HG03175 (cell line): Measurements from ENCODE around the gene UBE2Q2.
"Not testable (repeated sequence)": the region's sequence is repeated elsewhere in the genome, so short reads cannot be mapped to it uniquely, and the experiment has no call there.

Experiments used
- ATAC-seq: cut with Tn5 transposase; IDR thresholded peaks from one replicate; pipeline ENCODE4 v1.9.1; 2021; ENCODE audit warnings: mild to moderate bottlenecking, moderate library complexity; ENCODE audit not compliant: unreplicated experiment

The UBE2Q2 gene

DNA sequence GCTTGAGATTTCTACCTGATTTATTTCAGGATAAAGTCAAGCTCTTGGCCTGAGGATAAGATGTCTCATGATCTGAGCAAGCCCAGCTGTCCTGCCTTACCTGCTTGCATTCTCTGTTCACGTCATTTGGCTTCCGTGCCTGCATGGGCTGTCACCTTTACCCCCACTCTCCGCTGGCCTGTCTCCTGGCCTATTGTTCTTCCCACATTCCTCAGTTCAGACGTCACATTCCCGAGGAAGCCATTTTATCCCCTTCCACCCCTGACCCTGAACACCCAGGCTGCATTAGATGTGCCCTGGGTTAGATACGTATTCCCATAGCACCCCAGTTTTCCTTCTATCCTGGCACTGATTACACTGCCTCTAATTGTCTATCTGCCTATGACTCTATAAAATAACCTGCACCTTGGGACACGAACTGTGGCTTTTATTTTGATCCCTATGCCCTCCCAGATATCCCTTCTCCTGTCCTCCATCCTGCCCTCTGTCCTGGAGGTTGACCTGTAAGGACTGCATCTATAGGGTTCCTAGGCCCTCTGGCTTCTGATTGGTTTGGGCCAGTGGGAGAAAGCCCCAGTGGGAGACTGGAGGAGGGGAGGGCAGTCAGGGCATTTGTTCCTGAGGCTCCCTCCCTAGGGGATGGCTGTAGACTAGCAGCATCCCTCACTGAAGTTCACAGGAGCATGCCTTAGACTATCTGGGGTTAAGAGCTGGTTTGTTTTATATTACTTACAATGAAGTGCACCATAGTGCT lies 19.2 kb upstream of the UBE2Q2 start:
- ATAC-seq, result no peak

DNA sequence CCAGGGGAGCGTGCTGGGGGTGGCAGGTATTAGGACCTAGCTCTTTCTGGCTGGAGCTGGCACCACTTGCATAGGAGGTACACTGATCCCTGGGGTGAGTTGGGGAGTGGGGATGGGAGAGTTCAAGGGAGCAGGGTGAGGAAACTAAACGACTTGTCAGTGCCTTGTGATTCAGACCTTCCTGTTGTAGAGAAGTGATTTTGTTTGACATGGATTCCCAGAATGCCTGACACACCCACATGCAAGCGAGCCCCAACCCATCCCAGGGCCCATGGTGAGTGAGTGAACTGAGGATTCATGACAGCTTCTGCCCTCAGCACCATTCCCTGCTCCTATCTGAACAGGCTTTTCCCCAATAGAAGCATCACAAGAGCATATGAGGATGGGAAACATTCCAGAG lies 15.6 kb upstream of the UBE2Q2 start:
- ATAC-seq, result no peak

DNA sequence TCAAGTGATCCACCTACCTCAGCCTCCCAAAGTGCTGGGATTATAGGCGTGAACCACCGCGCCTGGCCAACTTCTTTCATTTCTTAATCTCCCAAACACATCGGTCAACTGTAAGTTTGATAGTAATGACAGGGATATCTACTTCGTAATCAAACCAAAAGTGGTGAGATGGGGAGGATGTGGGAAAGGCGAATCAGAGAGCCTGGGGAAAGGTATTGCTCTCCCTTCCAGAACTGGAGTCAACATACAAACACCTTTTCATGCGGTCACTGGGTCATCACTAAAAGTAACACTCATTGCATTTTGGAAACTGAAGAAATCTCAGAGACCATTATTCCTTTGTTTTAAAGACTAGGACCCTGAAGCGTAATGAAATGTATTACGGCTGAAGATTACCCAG lies 14.8 kb upstream of the UBE2Q2 start:
- ATAC-seq, result no peak

DNA sequence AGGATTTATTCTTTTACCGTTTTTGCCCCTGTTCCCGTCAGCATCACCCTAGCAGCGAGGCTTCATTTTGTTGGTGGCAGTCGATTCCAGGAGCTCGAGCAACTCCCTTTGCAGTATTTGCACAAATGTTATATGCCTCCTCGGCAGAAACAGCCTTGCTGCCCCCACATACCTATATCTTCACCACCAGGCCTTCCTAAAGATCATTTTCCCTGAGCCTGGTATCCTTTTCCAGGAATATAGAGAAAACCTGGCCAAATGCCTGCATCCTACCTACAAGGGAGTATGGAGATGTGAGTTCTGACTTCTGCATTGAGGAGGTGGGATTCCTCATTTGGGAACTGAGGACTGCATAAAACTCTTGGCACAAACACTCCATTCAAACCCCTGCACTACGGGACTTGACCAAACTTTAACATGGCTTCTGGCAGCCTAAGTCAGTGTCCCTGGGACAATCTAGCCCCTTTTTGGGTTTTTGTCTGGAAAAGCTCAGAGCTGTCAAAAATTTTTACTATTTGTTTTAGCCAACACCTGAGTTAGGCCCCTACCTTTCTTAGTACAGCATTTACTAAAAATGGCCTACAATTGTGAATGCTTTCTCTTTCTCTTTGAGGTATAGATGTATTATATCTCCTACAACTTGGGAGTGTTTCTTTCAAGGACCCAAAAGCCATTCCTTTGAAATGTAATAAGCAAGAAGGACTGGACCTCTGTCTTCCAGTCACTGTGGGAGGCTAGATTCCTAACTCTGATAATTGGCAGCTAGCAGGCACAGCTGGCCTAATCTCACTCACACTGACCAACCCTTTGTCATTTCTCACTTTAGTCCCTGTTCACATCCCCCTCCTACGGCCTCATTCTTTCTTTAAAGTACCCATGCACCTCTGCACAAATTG lies 12.1 kb upstream of the UBE2Q2 start:
- no peak for ATAC-seq

DNA sequence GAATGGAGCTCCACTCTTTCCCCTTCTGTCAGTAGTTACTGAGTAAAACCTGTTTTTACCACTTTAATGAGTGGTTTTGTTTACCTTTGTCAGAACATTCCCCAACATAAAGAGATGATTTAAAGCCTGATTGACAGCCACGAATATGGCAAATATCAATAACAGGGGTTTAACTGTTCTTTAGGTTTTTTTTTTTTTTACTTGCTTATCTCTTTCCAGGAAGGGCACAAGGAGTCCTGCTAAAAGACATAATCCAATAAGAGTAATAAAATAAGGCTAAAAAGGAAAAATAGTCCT lies 11.5 kb upstream of the UBE2Q2 start:
- no peak for ATAC-seq

DNA sequence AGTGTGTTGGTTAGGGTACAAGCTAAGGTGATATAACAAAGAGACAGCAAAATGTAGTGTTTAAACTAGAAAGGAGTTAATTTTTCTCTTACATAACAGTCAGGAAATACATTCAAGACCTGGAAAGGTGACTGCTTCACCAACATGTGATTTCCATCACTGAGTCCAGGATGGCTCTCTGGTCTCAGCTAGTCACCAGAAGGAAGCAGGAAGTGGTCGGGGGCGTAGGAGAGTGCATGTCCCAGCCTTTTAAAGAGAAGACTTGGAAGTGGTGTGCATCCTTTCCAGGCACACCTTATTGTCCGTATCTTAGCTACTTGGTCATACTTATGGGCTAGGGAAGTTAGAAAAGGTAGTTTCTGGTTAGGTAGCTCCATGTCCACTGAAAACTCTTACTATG lies 11.1 kb upstream of the UBE2Q2 start:
- ATAC-seq, result no peak

DNA sequence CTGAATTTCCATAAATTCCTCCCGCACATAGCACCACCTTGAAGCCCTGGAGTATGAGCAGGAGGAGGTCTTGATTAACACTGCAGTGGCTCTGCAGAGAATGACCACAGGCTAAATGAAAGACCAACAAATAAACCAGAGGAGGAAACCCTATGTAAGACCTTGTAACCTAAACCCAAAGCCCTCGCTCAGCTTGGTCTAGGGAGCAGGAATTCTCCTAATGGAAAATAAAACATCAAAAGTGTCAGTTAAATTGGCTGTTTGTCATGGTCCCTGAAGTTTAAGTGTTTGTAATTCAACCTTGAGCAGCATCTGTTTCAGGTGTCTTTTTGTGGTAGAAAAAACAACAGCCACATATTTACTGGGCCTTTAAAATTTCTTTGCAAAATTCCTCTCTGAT lies 9.2 kb upstream of the UBE2Q2 start:
- ATAC-seq, result no peak

DNA sequence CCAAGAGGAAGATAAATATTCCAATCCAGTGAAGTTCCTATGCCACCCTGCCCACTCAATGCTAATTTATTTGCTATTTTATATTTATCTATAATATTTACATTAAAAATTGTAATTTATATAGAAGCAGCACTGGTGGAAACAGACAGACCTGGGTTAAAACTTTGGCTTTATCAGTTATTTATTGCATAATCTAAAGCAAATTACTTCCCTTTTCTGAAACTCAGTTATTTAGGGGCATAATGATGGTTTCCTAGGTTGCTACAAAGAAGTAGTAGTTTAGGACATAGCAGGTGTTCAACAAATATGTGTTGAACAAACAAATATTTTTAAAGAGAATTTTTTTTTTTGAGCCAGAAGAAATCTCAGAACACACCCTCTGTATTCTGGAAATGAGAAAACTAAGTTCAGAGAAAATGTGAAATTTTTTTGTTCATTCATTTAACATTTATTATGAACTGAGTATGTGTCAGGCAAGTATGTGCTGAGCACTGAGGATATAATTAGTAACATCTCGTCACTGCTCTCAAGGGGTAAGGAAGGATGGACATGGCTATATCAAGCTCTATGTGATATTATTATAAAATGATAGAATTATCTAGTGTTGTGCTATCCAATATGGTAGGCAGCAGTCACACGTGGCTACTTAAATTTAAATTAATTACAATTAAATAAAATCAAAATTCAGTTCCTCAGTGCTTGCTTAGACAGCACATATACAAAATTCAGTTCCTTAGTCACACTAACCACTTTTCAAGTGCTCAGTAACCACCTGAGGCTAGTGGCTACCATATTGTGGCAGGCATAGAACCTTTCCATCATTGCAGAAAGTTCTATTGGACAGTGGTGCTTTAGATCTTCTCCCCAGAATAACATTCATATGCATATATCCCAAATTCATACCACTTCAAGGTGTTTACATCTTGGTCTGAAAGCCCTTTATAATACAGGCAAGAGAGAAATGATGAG lies 7.0 kb upstream of the UBE2Q2 start:
- ATAC-seq, result no peak

DNA sequence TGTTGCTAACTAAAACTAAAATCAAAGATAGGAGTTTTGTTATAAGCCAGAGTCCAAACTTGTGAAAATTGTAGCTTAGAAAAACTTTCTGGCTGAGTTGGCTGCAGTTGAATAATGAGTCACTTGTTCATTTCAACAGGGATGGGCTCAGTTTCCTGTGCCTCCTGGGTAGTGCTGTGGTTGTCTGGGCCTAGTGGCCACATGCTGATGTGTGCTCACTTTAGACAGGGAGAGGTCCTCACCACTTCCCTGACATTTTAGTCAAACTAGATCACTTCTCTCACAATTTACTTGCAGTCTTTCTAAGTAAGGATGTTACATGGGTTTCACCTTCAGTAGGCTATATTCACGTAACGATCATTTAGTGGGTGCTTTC lies 6.3 kb upstream of the UBE2Q2 start:
- ATAC-seq, result peak; percentile 85

DNA sequence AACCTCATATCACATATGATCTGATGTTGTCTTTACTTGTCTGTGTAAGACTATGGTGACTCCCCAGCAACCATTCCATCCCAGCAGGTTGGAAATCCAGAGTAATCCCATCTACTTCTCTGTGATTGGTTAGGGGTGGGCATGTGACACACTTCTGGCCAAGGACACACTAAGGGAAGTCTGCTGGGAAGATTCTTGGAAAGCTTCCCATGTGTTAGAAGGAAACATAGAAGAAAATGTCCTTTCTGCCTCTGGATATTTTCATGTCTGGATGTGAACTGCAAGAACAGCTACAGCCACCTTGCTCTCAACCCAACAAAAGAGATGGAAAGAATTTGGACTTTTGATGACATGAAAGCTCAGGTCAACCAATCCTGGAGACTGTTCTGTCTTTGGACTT lies 2.6 kb upstream of the UBE2Q2 start:
- ATAC-seq, result no peak

DNA sequence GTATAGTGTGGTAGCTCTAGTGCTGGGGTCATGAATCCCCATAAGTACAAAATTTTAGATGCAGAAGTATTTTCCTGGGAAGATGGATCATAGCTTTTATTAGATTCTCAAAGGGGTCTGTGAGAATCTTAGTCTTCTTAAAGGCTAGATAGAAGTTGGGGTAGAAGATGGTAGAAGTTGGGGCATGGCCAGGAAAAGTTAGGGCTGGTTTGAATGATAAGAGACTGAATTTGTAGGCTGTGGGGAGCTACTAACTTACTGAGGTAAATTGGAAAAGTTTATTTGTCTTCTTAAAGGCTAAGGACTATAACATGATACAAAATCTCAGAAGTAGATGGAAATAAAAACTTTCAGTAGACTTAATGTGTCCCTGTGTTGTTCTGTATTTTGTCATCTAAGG lies 1.6 kb upstream of the UBE2Q2 start:
- ATAC-seq, result no peak

DNA sequence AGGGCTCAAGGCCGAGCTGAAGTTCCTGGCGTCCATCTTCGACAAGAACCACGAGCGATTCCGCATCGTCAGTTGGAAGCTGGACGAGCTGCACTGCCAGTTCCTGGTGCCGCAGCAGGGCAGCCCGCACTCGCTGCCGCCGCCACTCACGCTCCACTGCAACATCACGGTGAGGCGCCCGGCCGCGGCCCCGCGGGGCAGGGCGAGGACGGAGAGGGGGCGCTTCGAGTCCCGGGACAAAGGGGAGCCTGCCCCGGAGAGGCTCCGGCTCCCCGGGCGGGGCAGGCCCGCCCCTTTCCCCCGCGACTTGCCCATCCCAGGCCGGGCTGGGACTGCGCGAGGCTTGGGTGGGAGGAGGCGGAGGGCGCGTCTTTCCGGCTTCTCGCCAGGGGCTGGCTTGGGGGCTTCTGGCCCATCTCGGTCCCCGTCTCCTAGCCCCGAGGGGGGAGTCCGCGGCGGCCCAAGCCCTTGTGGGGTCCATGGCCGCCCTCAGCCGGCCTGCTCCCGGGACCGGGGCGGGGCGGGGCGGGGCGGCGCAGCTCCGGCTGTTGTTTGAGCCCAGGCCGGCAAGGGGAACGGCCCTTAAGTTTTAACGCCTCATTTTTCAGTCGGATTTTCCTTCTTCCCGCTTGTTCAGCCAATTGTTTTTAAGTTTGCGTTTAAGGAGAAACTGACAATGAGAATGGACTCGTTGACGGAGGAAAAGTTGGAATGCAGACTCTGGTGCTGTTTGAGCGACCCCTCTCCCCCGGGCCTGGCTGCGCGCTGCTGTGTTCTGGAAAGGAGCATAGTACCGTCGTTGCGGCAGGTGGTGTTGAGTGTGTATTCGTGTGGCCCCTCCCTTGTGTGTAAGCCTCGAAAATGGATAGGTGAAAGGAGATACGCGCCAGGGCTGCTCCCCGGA lies 683 bp downstream of the UBE2Q2 start:
- peak; percentile 50 for ATAC-seq

DNA sequence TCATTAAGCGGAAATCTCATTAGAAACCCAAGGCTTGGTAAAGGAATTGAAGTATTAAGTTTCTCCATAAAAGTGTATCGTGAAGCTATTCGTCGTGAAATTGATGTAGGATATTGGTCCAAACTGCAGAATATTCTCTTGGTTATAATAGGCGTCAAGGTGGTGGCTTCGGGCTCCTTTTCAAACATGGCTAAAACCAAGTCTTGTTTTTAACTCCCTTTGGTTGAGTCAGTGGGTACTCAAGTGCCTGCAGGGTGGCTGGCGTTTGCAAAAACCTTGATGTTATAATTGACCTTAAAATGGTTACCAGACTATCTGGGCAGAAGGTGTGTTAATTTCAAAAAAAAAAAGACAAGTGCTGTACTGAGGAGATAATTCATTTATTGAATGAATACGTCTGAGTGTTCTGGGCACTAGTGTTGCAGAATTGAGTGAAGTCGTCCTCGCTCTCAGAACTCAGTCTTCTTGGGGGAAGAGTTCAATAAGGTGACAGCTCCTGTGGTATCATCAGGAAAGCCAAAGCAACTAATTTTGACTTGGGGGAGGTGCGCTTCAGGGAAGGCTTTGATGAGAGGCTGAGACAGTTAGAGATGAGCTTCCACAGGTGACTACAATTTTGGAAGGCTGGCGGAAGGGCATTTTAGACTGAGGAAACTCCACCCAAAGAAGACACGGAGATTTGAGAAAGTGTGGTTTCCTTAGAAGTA lies 1.5 kb downstream of the UBE2Q2 start:
- ATAC-seq, result no peak

DNA sequence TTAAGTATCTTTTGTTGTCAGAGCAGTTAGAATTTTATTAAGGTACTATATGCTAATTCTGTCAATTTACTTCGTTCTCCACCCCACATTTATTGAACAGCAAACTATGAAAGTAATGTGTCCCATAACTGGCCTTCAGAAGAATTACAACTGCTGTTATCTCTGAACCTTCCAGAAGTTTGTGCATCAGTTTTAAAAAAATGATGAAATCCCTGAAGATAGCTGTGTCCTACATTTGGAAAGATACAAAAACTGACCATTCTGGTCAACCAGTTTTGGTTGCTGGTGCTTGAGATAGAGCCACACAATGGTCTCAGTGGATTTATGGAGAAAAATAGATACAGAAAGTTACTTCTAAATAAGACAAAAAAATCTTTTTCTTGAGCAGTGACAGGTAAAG lies 5.9 kb downstream of the UBE2Q2 start:
- ATAC-seq, result no peak

DNA sequence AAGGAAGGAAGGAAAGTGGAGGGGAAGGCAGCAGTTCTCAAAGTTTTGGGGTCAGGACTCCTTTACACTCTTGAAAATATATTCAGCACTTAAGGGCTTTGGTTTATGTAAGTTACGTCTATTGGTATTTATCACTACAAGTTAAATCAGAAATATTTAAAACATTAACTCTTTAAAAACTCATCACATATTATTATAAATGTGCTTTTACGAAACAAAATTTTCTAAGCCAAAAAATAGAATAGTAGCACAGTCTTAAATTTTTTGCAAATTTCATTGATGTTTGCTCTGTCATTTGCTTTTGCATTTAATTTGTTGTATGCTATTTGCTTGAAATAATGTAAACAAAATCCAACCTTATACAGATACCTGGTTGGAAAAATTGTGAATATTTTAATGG lies 7.5 kb downstream of the UBE2Q2 start:
- no peak for ATAC-seq

DNA sequence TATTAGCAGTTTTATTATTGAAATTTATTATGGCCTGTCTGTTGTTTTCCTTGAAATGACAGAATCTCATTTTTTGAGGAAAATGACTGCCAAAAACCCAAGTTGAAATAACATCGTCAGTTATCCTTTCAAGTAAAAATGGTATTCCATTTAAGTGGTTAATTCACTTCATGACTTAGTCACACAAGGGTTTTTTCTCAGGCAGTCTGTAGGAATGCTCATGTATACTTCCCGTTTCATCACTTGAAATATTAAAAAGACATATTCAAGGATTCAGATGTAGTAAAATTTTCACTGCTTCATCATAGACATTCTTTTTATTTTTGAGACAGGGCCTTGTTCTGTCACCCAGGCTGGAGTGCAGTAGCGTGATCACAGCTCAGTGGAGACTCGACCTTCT lies 8.3 kb downstream of the UBE2Q2 start:
- ATAC-seq, result not testable (repeated sequence)

DNA sequence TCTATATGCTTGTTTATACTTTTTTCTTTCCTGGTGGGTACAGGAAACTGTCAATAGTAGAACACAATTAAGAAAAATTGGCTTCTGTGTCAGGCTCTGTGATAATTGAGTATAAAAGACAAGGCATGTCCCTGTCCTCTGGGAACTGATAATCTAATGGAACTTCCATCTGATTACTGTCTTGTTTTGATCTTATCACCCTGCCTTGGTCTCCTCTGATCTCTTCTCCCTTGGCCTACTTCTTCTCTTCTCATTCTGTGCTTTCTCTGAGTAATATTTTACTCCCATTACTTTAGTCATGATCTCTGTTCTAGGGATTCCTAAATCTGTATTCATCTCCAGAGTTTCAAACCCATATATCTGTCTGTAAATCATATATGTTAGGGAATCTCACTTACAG lies 14.6 kb downstream of the UBE2Q2 start:
- no peak for ATAC-seq

DNA sequence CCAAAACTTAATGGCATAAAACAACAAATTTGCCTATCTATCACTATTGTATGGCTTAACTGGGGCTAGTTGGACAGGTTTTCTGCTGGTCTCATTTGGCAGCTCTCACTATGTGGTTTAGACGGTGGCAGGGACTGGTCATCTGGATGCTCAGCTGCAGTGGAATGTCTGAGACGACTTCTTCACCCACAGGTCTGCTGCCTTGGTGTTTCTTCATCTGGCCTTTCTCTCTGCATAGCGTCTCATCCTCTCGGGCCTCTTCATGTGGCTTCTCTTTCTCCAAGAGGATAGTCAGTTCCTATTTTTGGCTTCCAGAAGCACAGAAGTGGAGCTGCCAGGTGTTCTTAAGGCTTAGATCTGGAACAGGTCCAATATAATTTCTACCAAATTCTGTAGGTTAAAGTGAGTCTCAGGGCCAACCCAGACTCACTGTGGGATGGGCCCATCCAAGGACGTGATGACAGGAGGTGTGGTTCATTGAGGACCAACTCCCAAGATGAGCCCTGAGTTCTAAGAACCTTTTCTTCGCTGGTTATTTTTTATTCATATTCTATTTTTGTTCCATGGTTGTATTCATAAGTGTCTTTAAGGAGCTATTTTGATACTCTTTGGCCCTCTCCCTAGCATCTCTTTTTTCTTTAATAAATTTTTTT lies 18.6 kb downstream of the UBE2Q2 start:
- no peak for ATAC-seq

DNA sequence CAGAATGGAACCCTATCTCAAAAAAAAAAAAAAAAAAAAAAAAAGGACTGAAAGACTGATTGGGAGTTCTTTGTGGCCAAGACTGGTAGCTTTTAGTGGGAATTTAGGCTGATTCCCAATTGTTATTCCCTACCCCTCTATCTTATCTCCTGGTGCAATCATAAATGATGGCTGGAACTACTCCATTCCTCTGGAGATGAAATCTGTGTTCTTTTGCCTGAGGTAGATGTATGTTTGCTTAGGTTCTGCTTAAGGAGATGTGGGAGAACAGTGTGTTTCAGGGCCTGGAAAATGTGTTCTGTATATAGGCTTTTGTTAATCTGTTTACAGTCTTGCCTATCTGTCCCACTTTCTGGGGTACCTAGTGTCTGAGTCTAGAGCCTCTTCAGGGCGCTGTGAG lies 19.5 kb downstream of the UBE2Q2 start:
- ATAC-seq, result no peak
